PC-9 (cell line): ENCODE measurements around the gene UBL4B.

Experiments
- EZH2 ChIP-seq: fragments of 200-600 bp; sonication (generic); IDR thresholded peaks from 2 replicates; pipeline ENCODE4 v1.8.0; 2017; ENCODE audit warnings: antibody characterized with exemption, low read depth
- TF ChIP-seq, protein P1 (sequence below): fragments of 200-600 bp; sonication (generic); conservative IDR thresholded peaks from 2 replicates; pipeline ENCODE4 v1.6.1; 2017; ENCODE audit warnings: mixed run types, antibody characterized with exemption, mild to moderate bottlenecking, moderate library complexity

DNA sequence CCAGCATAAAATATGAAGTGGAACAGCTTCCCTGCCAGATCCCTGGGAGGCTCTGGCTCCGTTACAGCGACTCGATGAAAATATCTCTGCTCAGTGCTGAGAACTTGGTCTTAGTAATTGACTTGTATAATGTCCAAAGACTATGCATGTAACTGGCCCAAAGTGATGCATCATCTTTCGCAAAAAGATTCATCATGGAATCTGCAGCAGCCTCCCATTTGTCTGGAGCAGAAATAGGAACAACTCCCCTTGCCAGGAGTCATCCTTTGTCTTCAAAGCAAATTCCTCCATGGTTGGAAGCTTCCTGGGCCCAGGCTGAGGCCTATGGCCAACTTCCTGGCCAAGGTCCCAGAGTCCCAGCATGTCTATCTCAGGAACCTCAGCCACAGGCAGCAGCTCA lies 21.2 kb downstream of the UBL4B start:
- TF ChIP-seq, protein P1, sequence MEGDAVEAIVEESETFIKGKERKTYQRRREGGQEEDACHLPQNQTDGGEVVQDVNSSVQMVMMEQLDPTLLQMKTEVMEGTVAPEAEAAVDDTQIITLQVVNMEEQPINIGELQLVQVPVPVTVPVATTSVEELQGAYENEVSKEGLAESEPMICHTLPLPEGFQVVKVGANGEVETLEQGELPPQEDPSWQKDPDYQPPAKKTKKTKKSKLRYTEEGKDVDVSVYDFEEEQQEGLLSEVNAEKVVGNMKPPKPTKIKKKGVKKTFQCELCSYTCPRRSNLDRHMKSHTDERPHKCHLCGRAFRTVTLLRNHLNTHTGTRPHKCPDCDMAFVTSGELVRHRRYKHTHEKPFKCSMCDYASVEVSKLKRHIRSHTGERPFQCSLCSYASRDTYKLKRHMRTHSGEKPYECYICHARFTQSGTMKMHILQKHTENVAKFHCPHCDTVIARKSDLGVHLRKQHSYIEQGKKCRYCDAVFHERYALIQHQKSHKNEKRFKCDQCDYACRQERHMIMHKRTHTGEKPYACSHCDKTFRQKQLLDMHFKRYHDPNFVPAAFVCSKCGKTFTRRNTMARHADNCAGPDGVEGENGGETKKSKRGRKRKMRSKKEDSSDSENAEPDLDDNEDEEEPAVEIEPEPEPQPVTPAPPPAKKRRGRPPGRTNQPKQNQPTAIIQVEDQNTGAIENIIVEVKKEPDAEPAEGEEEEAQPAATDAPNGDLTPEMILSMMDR = no peak
- no peak for TF ChIP-seq EZH2
